ENCODE measurements around the gene NECTIN3. TPM values are rescaled to one million over a fixed set of nuclear protein-coding genes. Genes with fewer than 3 reads are reported as not detected.

Gene NECTIN3
- total and polyA plus RNA-seq, 7 donors = 2.1 to 7.0 (median 3.3) TPM

GRCh38 chr3:111210866-111211564 is 139.4 kb downstream of the NECTIN3 start:
- intact Hi-C loops (cut with DNase I) = no loop called here
- Histone ChIP-seq H3K4me1 (no peaks in the 10 kb centered on the region), H3K27me3 (ENCODE audit: insufficient read depth in 3 of 3, low read length in 2 of 3) (no peaks in the 10 kb centered on the region), H3K4me3 (no peak overlapping the region), H3K27ac (no peak overlapping the region), H3K36me3 (ENCODE audit: insufficient read depth in 1 of 2, low read depth in 1 of 2) (no peaks in the 10 kb centered on the region), H3K9me3 (no peaks in the 10 kb centered on the region)
- ATAC-seq (no peak), DNase-seq (no peak)
- no peak for TF ChIP-seq CTCF (IDR thresholded peaks at IDR 0.05)
- WGBS, 3 donors = 92 to 97% (median 93%) methylated on average over 3 of the region's 3 CpGs

DNA sequence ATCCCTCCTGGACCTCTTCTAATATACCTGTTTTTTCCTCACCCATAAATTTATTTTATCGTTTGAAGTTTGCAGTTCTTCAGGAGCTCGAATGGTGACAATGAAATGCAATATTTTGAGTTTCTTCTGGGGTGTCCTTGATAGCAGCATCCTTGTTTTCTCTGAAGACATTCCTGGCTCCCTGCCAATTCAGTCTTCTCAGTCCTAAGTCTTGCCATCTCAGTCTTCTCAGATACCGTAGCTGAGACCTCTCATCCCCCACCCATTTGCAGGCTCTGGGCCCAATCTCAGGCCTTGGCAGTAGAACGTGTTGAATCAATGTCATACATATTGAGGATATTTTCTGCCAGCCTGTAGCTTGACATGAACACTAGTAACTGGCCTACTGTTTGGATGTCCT is 140.9 kb downstream of the NECTIN3 start:
- Histone ChIP-seq H3K27me3 (ENCODE audit: insufficient read depth in 3 of 3, low read length in 2 of 3) (no peaks in the 10 kb centered on the region), H3K4me3 (no peak overlapping the region), H3K9me3 (no peaks in the 10 kb centered on the region), H3K4me1 (no peaks in the 10 kb centered on the region), H3K36me3 (ENCODE audit: insufficient read depth in 1 of 2, low read depth in 1 of 2) (no peaks in the 10 kb centered on the region), H3K27ac (no peak overlapping the region)
- DNase-seq (no peak), ATAC-seq (no peak)
- WGBS, 3 donors = 67 to 79% (median 67%) methylated on average over 4 of the region's 4 CpGs
- intact Hi-C loops (cut with DNase I) = no loop called here
- TF ChIP-seq CTCF (IDR thresholded peaks at IDR 0.05) = no peak

- DNase-seq (no peak), ATAC-seq (no peak)
- intact Hi-C loops (cut with DNase I) = no loop called here
- H3K9me3 ChIP-seq = no peaks in the 10 kb centered on the region
- no peaks in the 10 kb centered on the region for H3K27me3 ChIP-seq (ENCODE audit: insufficient read depth in 3 of 3, low read length in 2 of 3)
- 81 to 88% (median 83%) methylated on average over 1 of the region's 1 CpG for WGBS, 3 donors
- no peaks in the 10 kb centered on the region for H3K36me3 ChIP-seq (ENCODE audit: insufficient read depth in 1 of 2, low read depth in 1 of 2)
- H3K27ac ChIP-seq = no peak overlapping the region
- TF ChIP-seq CTCF (IDR thresholded peaks at IDR 0.05) = no peak
- H3K4me1 ChIP-seq = no peaks in the 10 kb centered on the region
- no peak overlapping the region for H3K4me3 ChIP-seq
Observed at GRCh38 chr3:111215481-111215880, 143.9 kb downstream of the NECTIN3 start.

DNA sequence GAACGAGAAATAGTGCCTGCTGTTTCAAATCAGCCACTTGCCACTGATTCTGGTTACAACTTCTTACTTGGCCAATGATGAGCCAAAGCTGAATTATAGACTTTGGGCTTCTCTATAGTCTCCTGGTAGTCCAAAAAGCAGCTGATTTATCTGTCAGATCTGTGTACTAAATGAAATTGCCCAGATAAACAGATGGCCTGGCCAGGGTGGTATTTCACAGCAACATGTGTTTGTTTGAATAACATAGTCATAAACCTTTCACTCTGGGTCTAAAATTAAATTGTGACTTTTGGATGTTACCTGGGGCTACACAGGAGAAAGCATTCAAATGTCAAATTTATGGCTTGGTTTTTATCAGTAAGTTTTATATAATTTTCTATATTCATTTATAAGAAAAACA is 147.0 kb downstream of the NECTIN3 start:
- Histone ChIP-seq H3K4me1 (no peaks in the 10 kb centered on the region), H3K27me3 (ENCODE audit: insufficient read depth in 3 of 3, low read length in 2 of 3) (no peaks in the 10 kb centered on the region), H3K27ac (no peak overlapping the region), H3K4me3 (no peak overlapping the region), H3K9me3 (no peaks in the 10 kb centered on the region), H3K36me3 (ENCODE audit: insufficient read depth in 1 of 2, low read depth in 1 of 2) (no peaks in the 10 kb centered on the region)
- no peak for ATAC-seq
- DNase-seq = no peak
- TF ChIP-seq CTCF (IDR thresholded peaks at IDR 0.05) = no peak
- intact Hi-C loops (cut with DNase I) = no loop called here
- WGBS, 3 donors = 53 to 80% (median 59%) methylated on average over 1 of the region's 1 CpG

DNA sequence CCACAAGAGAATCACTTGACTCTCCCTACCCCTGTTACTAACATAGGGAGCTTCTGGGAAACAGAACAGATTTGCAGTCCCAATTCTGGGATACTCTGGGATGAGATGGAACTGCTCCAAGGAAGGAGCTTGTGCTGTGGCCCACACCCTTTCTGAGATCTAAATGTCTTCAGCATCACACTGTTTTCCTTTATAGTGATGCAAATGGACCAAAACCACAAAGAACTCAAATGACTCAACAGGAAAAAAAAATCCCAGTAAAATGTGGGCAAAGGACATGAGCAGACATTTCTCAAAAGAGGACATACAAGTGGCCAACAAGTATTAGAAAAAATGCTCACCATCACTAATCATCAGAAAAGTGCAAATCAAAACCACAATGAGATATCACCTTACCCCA is 155.6 kb downstream of the NECTIN3 start:
- H3K27me3 ChIP-seq (ENCODE audit: insufficient read depth in 3 of 3, low read length in 2 of 3) = no peaks in the 10 kb centered on the region
- DNase-seq (no peak), ATAC-seq (no peak)
- intact Hi-C loops (cut with DNase I) = no loop called here
- no peaks in the 10 kb centered on the region for H3K9me3 ChIP-seq
- no peak overlapping the region for H3K4me3 ChIP-seq
- H3K27ac ChIP-seq = no peak overlapping the region
- H3K36me3 ChIP-seq (ENCODE audit: insufficient read depth in 1 of 2, low read depth in 1 of 2) = no peaks in the 10 kb centered on the region
- no peaks in the 10 kb centered on the region for H3K4me1 ChIP-seq
- no peak for TF ChIP-seq CTCF (IDR thresholded peaks at IDR 0.05)

Data from psoas muscle (tissue), 8 donors.